B cell (primary cell): ENCODE measurements around the gene TXK. TPM values are rescaled to one million over a fixed set of nuclear protein-coding genes. Genes with fewer than 3 reads are reported as not detected.
A peak's percentile ranks its signal among the peaks of the same experiment; 100 is the strongest.

Experiments used
- ATAC-seq: fragments of 200-7000 bp; cut with Tn5 transposase; one replicate; pipeline ENCODE4 v1.10.0; 2021; ENCODE audit warnings: low read depth, mild to moderate bottlenecking, moderate number of reproducible peaks, moderate library complexity
- CTCF ChIA-PET: fragments of 350-600 bp; sonication (Branson Sonifier 250); formaldehyde crosslinking; loops from one replicate; lab custom pipeline; 2021; ENCODE audit warnings: antibody characterized with exemption, inconsistent platforms; lab: Charles Lee
- POLR2A ChIA-PET: fragments of 350-600 bp; sonication (Branson Sonifier 250); formaldehyde crosslinking; loops from one replicate; lab custom pipeline; 2021; ENCODE audit warnings: antibody characterized with exemption; lab: Charles Lee
- DNase-seq: peaks from one replicate; pipeline ENCODE4 v3.0.0; 2013
- H2AFZ ChIP-seq: 2 replicates; pipeline ENCODE4 v1.6.1; 2012; ENCODE audit warnings: mild to moderate bottlenecking, low read depth, low read length; ENCODE audit not compliant: insufficient read depth, poor library complexity, severe bottlenecking
- H3K27ac ChIP-seq, 2 donors: 1 replicate in 1 of 2; 2 replicates in 1 of 2; pipeline ENCODE4 v1.5.1; 2012 to 2013; ENCODE audit warnings: low read length in 2 of 2, mild to moderate bottlenecking in 2 of 2, moderate library complexity in 1 of 2
- H3K27me3 ChIP-seq, 4 experiments: fragments of 200-600 bp in 1 of 4; sonication (generic) in 1 of 4; replicated peaks in 1 of 4; 1 replicate in 2 of 4; 2 replicates in 2 of 4; pipeline versions ENCODE4 v1.6.1 to v1.7.0; 2013 to 2016; ENCODE audit warnings: low read length in 3 of 4, mild to moderate bottlenecking in 2 of 4, mixed read lengths in 1 of 4, moderate library complexity in 1 of 4; ENCODE audit not compliant: insufficient read depth in 4 of 4, control insufficient read depth in 3 of 4; ENCODE audit errors: control extremely low read depth in 1 of 4
- H3K36me3 ChIP-seq, 2 experiments: replicated peaks in 1 of 2; 1 replicate in 1 of 2; 2 replicates in 1 of 2; pipeline versions ENCODE4 v1.6.1 to v1.7.1; 2013; ENCODE audit warnings: low read length in 1 of 2; ENCODE audit not compliant: insufficient read depth in 2 of 2, control insufficient read depth in 1 of 2; ENCODE audit errors: control extremely low read depth in 1 of 2, extremely low read depth in 1 of 2
- H3K4me1 ChIP-seq, 2 donors: fragments of 200-600 bp in 1 of 2; sonication (generic) in 1 of 2; 1 replicate in 1 of 2; 2 replicates in 1 of 2; pipeline versions ENCODE4 v1.5.1 to v1.6.1; 2013 to 2017; ENCODE audit warnings: low read length in 2 of 2; ENCODE audit not compliant: control insufficient read depth in 2 of 2, insufficient read depth in 2 of 2
- H3K4me2 ChIP-seq: replicated peaks from 2 replicates; pipeline ENCODE3; 2012; ENCODE audit warnings: mild to moderate bottlenecking, low read depth, low read length; ENCODE audit not compliant: poor library complexity, severe bottlenecking
- H3K4me3 ChIP-seq, 5 experiments: fragments of 200-600 bp in 1 of 5; sonication (generic) in 1 of 5; 1 replicate in 3 of 5; 2 replicates in 2 of 5; pipeline versions ENCODE4 v1.5.1 to v1.7.0; 2011 to 2016; ENCODE audit warnings: low read length in 4 of 5, mild to moderate bottlenecking in 4 of 5, low read depth in 2 of 5, control low read depth in 1 of 5, moderate library complexity in 1 of 5; ENCODE audit not compliant: insufficient read depth in 1 of 5; ENCODE audit errors: control extremely low read depth in 1 of 5, extremely low read depth in 1 of 5
- H3K79me2 ChIP-seq: fragments of 200-600 bp; sonication (generic); one replicate; pipeline ENCODE4 v1.6.0; 2016; ENCODE audit warnings: low read length; ENCODE audit not compliant: control insufficient read depth, insufficient read depth
- H3K9ac ChIP-seq: fragments of 200-600 bp; sonication (generic); 2 replicates; pipeline ENCODE4 v1.6.1; 2017; ENCODE audit warnings: mild to moderate bottlenecking, low read length, moderate library complexity
- H3K9me3 ChIP-seq, 3 donors: one replicate each; pipeline versions ENCODE4 v1.6.1 to v1.7.1; 2013; ENCODE audit warnings: low read length in 2 of 3; ENCODE audit not compliant: control insufficient read depth in 2 of 3, insufficient read depth in 1 of 3; ENCODE audit errors: control extremely low read depth in 1 of 3
- H4K20me1 ChIP-seq: 2 replicates; pipeline ENCODE4 v1.6.0; 2012; ENCODE audit warnings: mild to moderate bottlenecking, low read length; ENCODE audit not compliant: insufficient read depth, control insufficient read depth, poor library complexity, severe bottlenecking
- H3K27ac Mint-ChIP-seq: one replicate; pipeline ENCODE4 v1.8.0; 2021; ENCODE audit warnings: mixed read lengths
- H3K27me3 Mint-ChIP-seq: one replicate; pipeline ENCODE4 v1.8.0; 2021; ENCODE audit warnings: mixed read lengths
- H3K4me1 Mint-ChIP-seq: one replicate; pipeline ENCODE4 v1.8.0; 2021; ENCODE audit warnings: mixed read lengths
- H3K4me3 Mint-ChIP-seq: one replicate; pipeline ENCODE4 v1.8.0; 2021; ENCODE audit warnings: mixed read lengths
- H3K9me3 Mint-ChIP-seq: one replicate; pipeline ENCODE4 v1.8.0; 2022; ENCODE audit warnings: mixed read lengths; ENCODE audit not compliant: insufficient read depth
- CTCF ChIP-seq: fragments of 200-600 bp; IDR thresholded peaks from one replicate; pipeline ENCODE4 v1.8.0; 2022; ENCODE audit warnings: antibody characterized with exemption, mild to moderate bottlenecking
- EZH2 ChIP-seq: IDR thresholded peaks from 2 replicates; pipeline ENCODE4 v1.6.1; 2012; ENCODE audit warnings: borderline replicate concordance, low read depth, mild to moderate bottlenecking, moderate library complexity, low read length; ENCODE audit not compliant: insufficient read depth, poor library complexity, severe bottlenecking
- whole genome bisulfite sequencing: methylation state at CpG from one replicate; pipeline ENCODE4 v1.1.5; 2013; ENCODE audit warnings: missing lambda C conversion rate; ENCODE audit not compliant: insufficient coverage; 5-methylcytosine and 5-hydroxymethylcytosine counted together
- intact Hi-C: fragments of 100-400 bp; cut with micrococcal nuclease; formaldehyde crosslinking; loops from one replicate; pipeline ENCODE4 v1.10.0; 2022
- polyA plus RNA-seq: library from polyadenylated mRNA; depleted of rRNA; stranded (reverse); fragments of >200 nt; gene quantifications from 2 replicates; pipeline ENCODE4 v1.2.3, GENCODE V29; 2012
- total RNA-seq, 2 donors: library from RNA; stranded (reverse); fragments of 120-200 nt in 1 of 2; gene quantifications; 1 replicate in 1 of 2; 2 replicates in 1 of 2; pipeline versions ENCODE4 v1.2.3 to v1.2.4, GENCODE V29; 2013 to 2022

TXK gene
- total and polyA plus RNA-seq, 2 donors (not counting 1 experiment from before 2014, with no cell fraction given), result 0.79 to 1.1 TPM

DNA sequence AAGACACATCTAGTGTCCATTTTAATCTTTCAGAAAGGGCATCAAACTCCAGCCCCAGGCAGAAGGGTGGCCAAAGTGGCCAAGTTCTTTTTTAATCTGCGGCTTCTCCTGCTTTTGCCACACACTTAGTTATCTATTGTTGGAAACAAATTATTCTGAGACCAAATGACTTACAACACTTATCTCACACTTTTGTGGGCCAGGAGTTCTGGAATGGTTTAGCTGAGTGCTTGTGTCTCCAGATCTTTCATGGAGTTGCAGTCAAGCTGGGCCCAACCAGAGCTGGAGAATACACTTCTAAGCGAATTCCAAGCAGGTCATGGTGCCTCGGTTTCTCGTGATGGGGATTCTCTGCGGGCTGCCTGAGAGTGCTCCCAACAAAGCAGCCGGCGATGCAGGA, 4.0 kb downstream of the TXK start:
- peaks cover 1 to 5% of the 10 kb centered on the region in 2 experiments for H3K36me3 ChIP-seq
- H3K4me2 ChIP-seq, result no peak overlapping the region
- intact Hi-C loops, result no loop called here
- Mint-ChIP-seq H3K4me3 (no peak overlapping the region), H3K9me3 (no peaks in the 10 kb centered on the region), H3K27me3 (no peaks in the 10 kb centered on the region), H3K27ac (no peak overlapping the region), H3K4me1 (peaks cover 19% of the 10 kb centered on the region)
- POLR2A ChIA-PET, result no interaction called here
- H3K9ac ChIP-seq, result no peak overlapping the region
- 97% methylated on average over 6 of the region's 7 CpGs for WGBS
- H3K4me3 ChIP-seq, result no peak overlapping the region
- CTCF ChIA-PET, result interaction anchor here (0.8 to 6.8 kb wide), 2 partner anchors 10 to 43 kb away, joined by 3 to 82 read pairs; no protein-coding TSS in a partner anchor
- no peaks in the 10 kb centered on the region for H3K27me3 ChIP-seq
- peaks cover 10 to 12% of the 10 kb centered on the region in 2 donors for H3K4me1 ChIP-seq
- no peaks in the 10 kb centered on the region for H3K9me3 ChIP-seq
- no peaks in the 10 kb centered on the region for H3K79me2 ChIP-seq
- H2AFZ ChIP-seq, result no peak overlapping the region
- no peak overlapping the region for H3K27ac ChIP-seq
- no peaks in the 10 kb centered on the region for H4K20me1 ChIP-seq
- TF ChIP-seq CTCF, result no peak
- no peak for TF ChIP-seq EZH2
- no peak for ATAC-seq
- DNase-seq, result no peak

DNA sequence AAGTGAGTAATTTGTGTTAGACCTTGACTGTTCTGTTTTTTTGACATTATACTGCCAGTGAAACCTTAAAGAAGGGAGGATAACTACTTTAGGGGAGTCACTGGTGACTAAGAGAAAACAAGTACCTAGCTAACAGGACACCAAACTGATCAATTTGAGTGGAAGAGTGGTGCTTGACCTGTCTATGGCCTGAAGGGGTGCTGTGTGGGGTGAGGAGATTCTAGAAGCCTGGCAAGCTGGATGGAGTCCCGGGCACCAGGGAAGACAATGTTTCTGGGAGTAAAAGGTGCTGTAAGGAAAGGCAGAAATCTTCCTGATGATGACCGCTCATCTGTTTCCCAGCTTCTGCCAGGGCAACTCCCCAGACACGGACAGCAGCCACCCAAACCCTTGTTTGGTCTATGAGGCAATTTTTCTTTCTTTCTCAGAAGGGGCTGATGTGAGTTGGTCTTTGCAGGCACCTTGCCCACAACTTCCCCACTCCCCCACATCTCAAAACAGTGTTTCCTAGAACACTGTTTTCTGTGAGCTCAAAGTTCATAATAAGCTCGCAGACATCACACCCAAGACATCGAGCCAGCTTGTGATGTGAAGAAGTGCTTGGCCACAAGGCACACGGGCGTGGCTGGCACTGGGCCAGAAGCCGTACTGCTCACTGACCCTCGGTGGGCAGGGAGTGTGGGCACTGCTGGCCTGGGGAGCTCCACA, 4.6 kb downstream of the TXK start:
- no peak overlapping the region for H3K27ac ChIP-seq
- no peaks in the 10 kb centered on the region for H3K27me3 ChIP-seq
- no peak overlapping the region for H3K4me3 ChIP-seq
- no peaks in the 10 kb centered on the region for H3K9me3 Mint-ChIP-seq
- H3K4me1 ChIP-seq, result peaks cover 10 to 12% of the 10 kb centered on the region in 2 donors
- CTCF ChIA-PET, result interaction anchor here (0.8 to 6.8 kb wide), 4 partner anchors 10 to 146 kb away, joined by 3 to 82 read pairs (median 30); no protein-coding TSS in a partner anchor
- ATAC-seq (no peak), DNase-seq (no peak)
- H3K9ac ChIP-seq, result no peak overlapping the region
- H3K79me2 ChIP-seq, result no peaks in the 10 kb centered on the region
- no peaks in the 10 kb centered on the region for H4K20me1 ChIP-seq
- no peak overlapping the region for H2AFZ ChIP-seq
- no peaks in the 10 kb centered on the region for H3K9me3 ChIP-seq
- H3K27ac Mint-ChIP-seq, result peak overlapping the region; percentile 16
- no peak overlapping the region for H3K4me3 Mint-ChIP-seq
- H3K4me2 ChIP-seq, result no peak overlapping the region
- H3K4me1 Mint-ChIP-seq, result peaks cover 19% of the 10 kb centered on the region
- no peaks in the 10 kb centered on the region for H3K27me3 Mint-ChIP-seq
- POLR2A ChIA-PET, result no interaction called here
- H3K36me3 ChIP-seq, result no peaks in the 10 kb centered on the region
- intact Hi-C loops, result no loop called here
- TF ChIP-seq CTCF (no peak), EZH2 (no peak)
- 41% methylated on average over 6 of the region's 9 CpGs for WGBS
